Hepatocyte (in vitro differentiated cells): ENCODE data around the gene GNB3.

Experiments used
- EZH2 ChIP-seq: fragments of 200-600 bp; sonication (generic); IDR thresholded peaks from 2 replicates; pipeline ENCODE4 v1.6.1; 2016; ENCODE audit warnings: antibody characterized with exemption, mild to moderate bottlenecking, borderline replicate concordance
- TF ChIP-seq, protein P1 (sequence below): fragments of 200-600 bp; sonication (generic); IDR thresholded peaks from 2 replicates; pipeline ENCODE4 v1.5.1; 2016; ENCODE audit warnings: antibody characterized with exemption, mild to moderate bottlenecking; ENCODE audit not compliant: poor library complexity

DNA sequence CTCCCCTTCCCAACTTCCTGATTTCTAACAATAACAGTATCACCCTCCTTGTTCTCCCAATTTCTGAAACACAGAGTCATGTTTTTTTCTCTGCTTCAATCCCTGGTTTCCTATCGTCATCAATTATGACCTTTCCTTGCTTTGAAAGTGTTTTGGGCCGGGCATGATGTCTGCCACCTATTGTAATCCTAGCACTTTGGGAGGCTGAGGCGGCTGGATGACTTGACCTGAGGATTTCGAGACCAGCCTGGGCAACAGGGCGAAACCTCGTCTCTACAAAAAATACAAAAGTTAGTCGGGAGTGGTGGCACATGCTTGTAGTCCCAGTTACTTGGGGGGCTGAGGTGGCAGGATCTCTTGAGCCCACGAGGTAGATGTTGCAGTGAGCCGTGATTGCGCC lies 31.7 kb upstream of the GNB3 start:
- TF ChIP-seq EZH2: no peak
- TF ChIP-seq, protein P1, sequence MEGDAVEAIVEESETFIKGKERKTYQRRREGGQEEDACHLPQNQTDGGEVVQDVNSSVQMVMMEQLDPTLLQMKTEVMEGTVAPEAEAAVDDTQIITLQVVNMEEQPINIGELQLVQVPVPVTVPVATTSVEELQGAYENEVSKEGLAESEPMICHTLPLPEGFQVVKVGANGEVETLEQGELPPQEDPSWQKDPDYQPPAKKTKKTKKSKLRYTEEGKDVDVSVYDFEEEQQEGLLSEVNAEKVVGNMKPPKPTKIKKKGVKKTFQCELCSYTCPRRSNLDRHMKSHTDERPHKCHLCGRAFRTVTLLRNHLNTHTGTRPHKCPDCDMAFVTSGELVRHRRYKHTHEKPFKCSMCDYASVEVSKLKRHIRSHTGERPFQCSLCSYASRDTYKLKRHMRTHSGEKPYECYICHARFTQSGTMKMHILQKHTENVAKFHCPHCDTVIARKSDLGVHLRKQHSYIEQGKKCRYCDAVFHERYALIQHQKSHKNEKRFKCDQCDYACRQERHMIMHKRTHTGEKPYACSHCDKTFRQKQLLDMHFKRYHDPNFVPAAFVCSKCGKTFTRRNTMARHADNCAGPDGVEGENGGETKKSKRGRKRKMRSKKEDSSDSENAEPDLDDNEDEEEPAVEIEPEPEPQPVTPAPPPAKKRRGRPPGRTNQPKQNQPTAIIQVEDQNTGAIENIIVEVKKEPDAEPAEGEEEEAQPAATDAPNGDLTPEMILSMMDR: no peak
